K562 (cell line): Measurements from ENCODE around the gene SDC3. TPM values are rescaled to one million over a fixed set of nuclear protein-coding genes. Genes with fewer than 3 reads are reported as not detected.

ENCODE experiments used
- ADNP ChIP-seq: fragments of 200-800 bp; sonication (Bioruptor generic); IDR thresholded peaks from 2 replicates; pipeline ENCODE4 v1.6.1; 2016; ENCODE audit warnings: missing genetic modification characterization, missing compliant biosample characterization
- CEBPG ChIP-seq, 3 experiments: fragments of 200-800 bp in 1 of 3; sonication (Bioruptor generic) in 1 of 3; sonication (generic) in 1 of 3; formaldehyde crosslinking in 1 of 3; IDR thresholded peaks in 2 of 3; conservative IDR thresholded peaks in 1 of 3; 2 replicates each; pipeline versions ENCODE4 v1.6.1 to v1.8.0; 2016 to 2022; ENCODE audit warnings: missing compliant biosample characterization in 2 of 3, missing genetic modification characterization in 2 of 3, mild to moderate bottlenecking in 1 of 3, missing genetic modification reagents in 1 of 3
- CREM ChIP-seq: IDR thresholded peaks from 2 replicates; pipeline ENCODE4 v1.6.1; 2014; ENCODE audit warnings: antibody characterized with exemption, low read depth
- ELF1 ChIP-seq: fragments of 200-800 bp; sonication (Bioruptor generic); IDR thresholded peaks from 2 replicates; pipeline ENCODE4 v1.6.1; 2016; ENCODE audit warnings: missing genetic modification characterization, missing compliant biosample characterization
- ELF4 ChIP-seq: fragments of 450-650 bp; formaldehyde crosslinking; IDR thresholded peaks from 2 replicates; pipeline ENCODE4 v1.4.0; 2022; ENCODE audit warnings: missing genetic modification characterization
- GABPA ChIP-seq: fragments of 200-800 bp; sonication (Bioruptor generic); conservative IDR thresholded peaks from 2 replicates; pipeline ENCODE4 v1.6.1; 2016; ENCODE audit warnings: low read depth, missing genetic modification characterization, missing compliant biosample characterization
- MAFK ChIP-seq: IDR thresholded peaks from 2 replicates; pipeline ENCODE4 v1.6.1; 2011; ENCODE audit warnings: low read length, improper control_type of control experiment
- NFE2 ChIP-seq: IDR thresholded peaks from 2 replicates; pipeline ENCODE4 v1.6.1; 2014; ENCODE audit warnings: antibody characterized with exemption, low read depth
- RERE ChIP-seq: sonication (generic); formaldehyde crosslinking; IDR thresholded peaks from 2 replicates; pipeline ENCODE4 v1.8.0; 2023; ENCODE audit warnings: missing genetic modification reagents, mild to moderate bottlenecking, borderline replicate concordance
- SIRT6 ChIP-seq: IDR thresholded peaks from one replicate; pipeline ENCODE4 v1.6.1; 2012; ENCODE audit warnings: low read depth, mild to moderate bottlenecking, control low read depth, inconsistent platforms, low read length, moderate library complexity
- SMARCA5 ChIP-seq: fragments of 450-650 bp; IDR thresholded peaks from 2 replicates; pipeline ENCODE4 v1.6.1; 2016
- SMARCE1 ChIP-seq: fragments of 450-650 bp; IDR thresholded peaks from 2 replicates; pipeline ENCODE4 v1.7.1; 2016; ENCODE audit warnings: mild to moderate bottlenecking
- ZBTB7A ChIP-seq: IDR thresholded peaks from 2 replicates; pipeline ENCODE4 v1.6.1; 2011; ENCODE audit warnings: low read depth, mild to moderate bottlenecking, low read length, moderate library complexity, borderline replicate concordance; ENCODE audit not compliant: control insufficient read depth
- ZFX ChIP-seq: sonication (generic); formaldehyde crosslinking; IDR thresholded peaks from 2 replicates; pipeline ENCODE4 v1.8.0; 2022; ENCODE audit warnings: mild to moderate bottlenecking, missing genetic modification reagents, moderate library complexity
- ZNF274 ChIP-seq: IDR thresholded peaks from 2 replicates; pipeline ENCODE4 v1.6.1; 2011; ENCODE audit warnings: low read depth, mild to moderate bottlenecking, low read length, moderate library complexity, borderline replicate concordance
- polyA plus RNA-seq, 8 experiments: library from polyadenylated mRNA; depleted of rRNA in 4 of 8; stranded (reverse) in 5 of 8; unstranded in 3 of 8; fragments of >200 nt; fragmentation: Nextera tagmentation in 2 of 8; fragmentation: Illumina TruSeq in 1 of 8; extraction: Ambion mirVana in 2 of 8; extraction: Trizol in 1 of 8; gene quantifications; 2 replicates each; pipeline versions ENCODE4 v1.2.1 to v1.2.3, GENCODE V29; 2011 to 2014; ENCODE audit warnings: inconsistent platforms in 1 of 8, missing spikeins in 1 of 8
- total RNA-seq, 7 experiments: library from RNA; depleted of rRNA in 6 of 7; stranded (reverse); fragments of >200 nt in 6 of 7; fragmentation: Illumina TruSeq in 2 of 7; extraction: Trizol in 2 of 7; gene quantifications; 2 replicates each; pipeline versions ENCODE4 v1.2.1 to v1.2.3, GENCODE V29; 2011 to 2021; ENCODE audit warnings: low replicate concordance in 1 of 7
- TF ChIP-seq, protein P1 (sequence below): fragments of 450-650 bp; formaldehyde crosslinking; IDR thresholded peaks from 2 replicates; pipeline ENCODE4 v1.4.0; 2022; ENCODE audit warnings: missing genetic modification characterization
- TF ChIP-seq, protein P2 (sequence below): fragments of 200-400 bp; formaldehyde crosslinking; IDR thresholded peaks from 2 replicates; pipeline ENCODE4 v1.6.1; 2017; ENCODE audit warnings: mild to moderate bottlenecking, low read depth, low read length, moderate library complexity

Gene SDC3
- total and polyA plus RNA-seq, 9 of the 15 experiments (the other 6 are each of a cell fraction or from before 2014, with no cell fraction given): 0.38 to 44.1 (median 12.1) TPM

DNA sequence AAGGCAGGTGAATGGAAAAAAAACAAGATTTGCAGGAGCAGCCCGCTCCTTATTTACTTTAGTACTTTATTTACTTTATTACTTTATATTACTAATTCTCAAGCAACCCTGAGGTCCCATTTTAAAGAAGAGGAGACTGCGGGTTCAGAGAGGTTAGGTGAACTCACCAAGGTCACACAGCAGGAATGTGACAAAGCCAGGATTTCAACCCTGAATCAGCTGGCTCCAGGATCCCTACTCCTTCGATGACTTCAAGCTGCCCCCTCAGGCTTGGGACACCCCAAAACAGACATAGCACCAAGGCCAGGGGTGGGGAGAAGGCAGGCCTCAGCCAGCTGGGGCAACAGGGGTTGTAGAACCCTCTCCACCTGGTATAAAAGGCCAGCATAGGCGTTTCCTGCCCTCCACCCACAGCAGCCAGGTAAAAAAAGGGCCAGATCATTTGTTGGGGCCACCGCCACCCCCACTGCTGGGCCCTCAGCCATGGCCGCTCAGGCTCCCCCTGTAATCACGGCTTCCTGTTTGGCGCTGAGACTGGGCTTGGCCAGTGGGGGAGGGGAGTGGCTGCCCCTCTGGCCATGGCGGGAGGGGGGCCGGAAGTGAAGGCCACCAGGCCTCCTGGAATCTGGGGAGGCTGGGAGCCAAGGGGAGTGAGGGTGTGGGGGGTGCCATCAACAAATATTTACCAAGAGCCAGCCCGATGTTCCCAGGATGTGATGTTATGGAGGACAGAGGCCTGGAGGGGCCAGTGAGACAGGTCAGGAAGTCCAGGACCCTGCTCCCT is 6.6 kb downstream of the SDC3 start (continued):
- TF ChIP-seq CREM (no peak), ADNP (peak; percentile 85), ZFX (CRISPR knock-in tag) (0 out of 2 replicates have a peak, but pooled peaks have one; percentile 21), NFE2 (no peak), CEBPG (CRISPR knock-in tag; IDR thresholded peaks at IDR 0.05) (no peak), CEBPG (tag; conservative IDR thresholded peaks at IDR 0.05 in 1 of 2, IDR thresholded peaks at IDR 0.05 in 1 of 2) (no peak), ZNF274 (no peak), MAFK (no peak), SIRT6 (no peak), RERE (no peak), ZBTB7A (peak; percentile 25; the same call in 1 of the 2 replicates), SMARCE1 (no peak), ELF1 (no peak), ELF4 (CRISPR knock-in tag) (no peak), GABPA (tag) (peak; percentile 71), SMARCA5 (peak; percentile 96)
- TF ChIP-seq, protein P1, sequence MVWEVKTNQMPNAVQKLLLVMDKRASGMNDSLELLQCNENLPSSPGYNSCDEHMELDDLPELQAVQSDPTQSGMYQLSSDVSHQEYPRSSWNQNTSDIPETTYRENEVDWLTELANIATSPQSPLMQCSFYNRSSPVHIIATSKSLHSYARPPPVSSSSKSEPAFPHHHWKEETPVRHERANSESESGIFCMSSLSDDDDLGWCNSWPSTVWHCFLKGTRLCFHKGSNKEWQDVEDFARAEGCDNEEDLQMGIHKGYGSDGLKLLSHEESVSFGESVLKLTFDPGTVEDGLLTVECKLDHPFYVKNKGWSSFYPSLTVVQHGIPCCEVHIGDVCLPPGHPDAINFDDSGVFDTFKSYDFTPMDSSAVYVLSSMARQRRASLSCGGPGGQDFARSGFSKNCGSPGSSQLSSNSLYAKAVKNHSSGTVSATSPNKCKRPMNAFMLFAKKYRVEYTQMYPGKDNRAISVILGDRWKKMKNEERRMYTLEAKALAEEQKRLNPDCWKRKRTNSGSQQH: no peak
- TF ChIP-seq, protein P2, sequence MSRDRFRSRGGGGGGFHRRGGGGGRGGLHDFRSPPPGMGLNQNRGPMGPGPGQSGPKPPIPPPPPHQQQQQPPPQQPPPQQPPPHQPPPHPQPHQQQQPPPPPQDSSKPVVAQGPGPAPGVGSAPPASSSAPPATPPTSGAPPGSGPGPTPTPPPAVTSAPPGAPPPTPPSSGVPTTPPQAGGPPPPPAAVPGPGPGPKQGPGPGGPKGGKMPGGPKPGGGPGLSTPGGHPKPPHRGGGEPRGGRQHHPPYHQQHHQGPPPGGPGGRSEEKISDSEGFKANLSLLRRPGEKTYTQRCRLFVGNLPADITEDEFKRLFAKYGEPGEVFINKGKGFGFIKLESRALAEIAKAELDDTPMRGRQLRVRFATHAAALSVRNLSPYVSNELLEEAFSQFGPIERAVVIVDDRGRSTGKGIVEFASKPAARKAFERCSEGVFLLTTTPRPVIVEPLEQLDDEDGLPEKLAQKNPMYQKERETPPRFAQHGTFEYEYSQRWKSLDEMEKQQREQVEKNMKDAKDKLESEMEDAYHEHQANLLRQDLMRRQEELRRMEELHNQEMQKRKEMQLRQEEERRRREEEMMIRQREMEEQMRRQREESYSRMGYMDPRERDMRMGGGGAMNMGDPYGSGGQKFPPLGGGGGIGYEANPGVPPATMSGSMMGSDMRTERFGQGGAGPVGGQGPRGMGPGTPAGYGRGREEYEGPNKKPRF: no peak
- TF ChIP-seq, all 486 proteins: peak for 22
